Measurements from ENCODE around the gene SENP2. TPM values are rescaled to one million over a fixed set of nuclear protein-coding genes. Genes with fewer than 3 reads are reported as not detected.

The SENP2 gene
- total and polyA plus RNA-seq, 9 of the 15 experiments (the other 6 are each of a cell fraction or from before 2014, with no cell fraction given), result 11.8 to 67.1 (median 41.1) TPM

- TF ChIP-seq CEBPZ (IDR thresholded peaks at IDR 0.05; ENCODE audit: borderline replicate concordance, low read depth, low read length) (no peak), PHF8 (IDR thresholded peaks at IDR 0.05; ENCODE audit: borderline replicate concordance, low read length) (no peak), LARP7 (IDR thresholded peaks at IDR 0.05) (no peak), SMC3 (conservative IDR thresholded peaks at IDR 0.05; ENCODE audit: insufficient read depth, low read depth, low read length) (no peak), KAT2B (IDR thresholded peaks at IDR 0.05; ENCODE audit: low read depth, low read length) (no peak), ZNF785 (CRISPR knock-in tag; IDR thresholded peaks at IDR 0.05) (no peak), ZFP91 (CRISPR knock-in tag; IDR thresholded peaks at IDR 0.05) (no peak), SRSF7 (optimal IDR thresholded peaks at IDR 0.05; ENCODE audit: low read depth, low read length) (no peak), KLF13 (tag; IDR thresholded peaks at IDR 0.05; ENCODE audit: borderline replicate concordance, low read depth) (no peak)
Observed at GRCh38 chr3:185678027-185678426, 91.9 kb downstream of the SENP2 start (continued).
